Left ventricle myocardium superior (tissue), 1 donor: ENCODE measurements around the gene RNU6-1. TPM values are rescaled to one million over a fixed set of nuclear protein-coding genes. Genes with fewer than 3 reads are reported as not detected.
A peak's percentile ranks its signal among the peaks of the same experiment; 100 is the strongest.

Source experiments
- ATAC-seq: fragments of 200-7000 bp; cut with Tn5 transposase; one replicate; pipeline ENCODE4 v1.9.1; 2020; ENCODE audit warnings: mild to moderate bottlenecking, moderate library complexity
- DNase-seq: peaks from one replicate; pipeline ENCODE4 v3.0.0-alpha.2; 2020
- intact Hi-C: fragments of 100-400 bp; cut with micrococcal nuclease; formaldehyde crosslinking; loops from one replicate; pipeline ENCODE4 v1.11.0; 2022
- total RNA-seq: library from RNA; stranded (reverse); fragmentation: NEBNext Ultra II Directional; extraction: Animal tissue kit (Norgen Biotek cat#: 25700); gene quantifications from one replicate; pipeline ENCODE4 v1.2.1, GENCODE V29; 2021
- donor health status: DM: no; HTN: yes; CAD: no; lungs with severe emphysema.

The RNU6-1 gene
- total RNA-seq, 1 donor from 2014 or later: not detected

GRCh38 chr15:67806536-67806935, 33.3 kb downstream of the RNU6-1 start:
- DNase-seq: no peak
- intact Hi-C loops: no loop called here
- no peak for ATAC-seq

GRCh38 chr15:67805666-67806516, 34.0 kb downstream of the RNU6-1 start:
- DNase-seq (no peak), ATAC-seq (no peak)
- intact Hi-C loops: no loop called here

- ATAC-seq: no peak
- DNase-seq: no peak
These were observed 34.7 kb downstream of the RNU6-1 start for GRCh38 chr15:67805008-67805665.

GRCh38 chr15:67803996-67804843, 35.6 kb downstream of the RNU6-1 start:
- intact Hi-C loops: no loop called here
- ATAC-seq (peak; percentile 27), DNase-seq (no peak)

More at GRCh38 chr15:67805008-67805665, 34.7 kb downstream of the RNU6-1 start:
- intact Hi-C loops: no loop called here

GRCh38 chr15:67803299-67803698, 36.5 kb downstream of the RNU6-1 start:
- intact Hi-C loops: no loop called here
- DNase-seq: no peak
- ATAC-seq: no peak

GRCh38 chr15:67801926-67802914, 37.6 kb downstream of the RNU6-1 start:
- intact Hi-C loops: no loop called here

GRCh38 chr15:67801142-67801541, 38.7 kb downstream of the RNU6-1 start:
- ATAC-seq (no peak), DNase-seq (no peak)
- intact Hi-C loops: no loop called here

More at GRCh38 chr15:67801926-67802914, 37.6 kb downstream of the RNU6-1 start:
- DNase-seq (no peak), ATAC-seq (no peak)

- intact Hi-C loops: no loop called here
- no peak for DNase-seq
- no peak for ATAC-seq
These were observed 40.0 kb downstream of the RNU6-1 start for GRCh38 chr15:67799801-67800205.

- ATAC-seq: peak; percentile 58
- intact Hi-C loops: no loop called here
- DNase-seq: no peak
These were observed 43.4 kb downstream of the RNU6-1 start for GRCh38 chr15:67796196-67797127.

- intact Hi-C loops: no loop called here
- no peak for DNase-seq
- no peak for ATAC-seq
These were observed 44.8 kb downstream of the RNU6-1 start for GRCh38 chr15:67794832-67795574.

GRCh38 chr15:67792250-67792942, 47.4 kb downstream of the RNU6-1 start:
- no peak for ATAC-seq
- no peak for DNase-seq
- intact Hi-C loops: no loop called here

- ATAC-seq (no peak), DNase-seq (no peak)
- intact Hi-C loops: no loop called here
These were observed 49.1 kb downstream of the RNU6-1 start for GRCh38 chr15:67790610-67791319.
